ENCODE results near the gene PCDHGB2.
"Not testable (repeated sequence)": the region's sequence is repeated elsewhere in the genome, so short reads cannot be mapped to it uniquely, and the experiment has no call there.

The PCDHGB2 gene

DNA sequence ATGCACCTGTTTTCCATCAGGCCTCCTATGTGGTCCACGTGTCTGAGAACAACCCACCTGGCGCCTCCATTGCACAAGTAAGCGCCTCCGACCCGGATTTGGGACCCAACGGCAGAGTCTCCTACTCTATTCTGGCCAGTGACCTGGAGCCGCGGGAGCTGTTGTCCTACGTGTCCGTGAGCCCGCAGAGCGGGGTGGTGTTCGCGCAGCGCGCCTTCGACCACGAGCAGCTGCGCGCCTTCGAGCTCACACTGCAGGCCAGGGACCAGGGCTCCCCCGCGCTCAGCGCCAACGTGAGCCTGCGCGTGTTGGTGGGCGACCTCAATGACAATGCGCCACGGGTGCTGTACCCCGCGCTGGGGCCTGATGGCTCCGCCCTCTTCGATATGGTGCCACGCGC lies 8.2 kb upstream of the PCDHGB2 start:
- no peak for DNase-seq

DNA sequence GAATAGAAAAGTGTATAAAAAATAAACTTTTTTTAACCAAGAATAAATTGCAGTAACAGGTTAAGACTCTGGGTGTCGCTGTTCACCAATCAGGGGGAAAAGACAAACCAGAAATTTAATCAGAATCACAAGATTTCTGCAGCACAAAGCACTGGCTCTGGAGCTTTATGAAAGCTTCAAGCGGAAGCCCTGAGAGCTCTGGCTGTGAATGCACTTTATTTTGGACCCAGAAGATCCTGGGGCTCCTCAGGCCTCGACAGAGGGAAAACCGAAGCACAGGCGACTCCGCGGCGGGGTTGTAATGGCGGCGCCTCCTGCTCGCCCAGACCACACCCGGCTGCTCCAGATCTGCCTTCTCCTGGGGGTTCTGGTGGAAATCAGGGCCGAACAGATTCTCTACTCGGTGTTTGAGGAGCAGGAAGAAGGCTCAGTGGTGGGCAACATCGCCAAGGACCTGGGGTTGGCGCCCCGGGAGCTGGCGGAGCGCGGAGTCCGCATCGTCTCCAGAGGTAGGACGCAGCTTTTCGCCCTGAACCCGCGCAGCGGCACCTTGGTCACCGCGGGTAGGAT lies 4.8 kb upstream of the PCDHGB2 start, which contains the start of gene PCDHGA4:
TSS of gene PCDHGA4 (plus strand) at position 122 of the 570 bp plus-strand sequence. CDS start at position 209, 87 bp downstream.
- no peak for DNase-seq

GRCh38 chr5:141355641-141356040 lies 4.2 kb upstream of the PCDHGB2 start:
- no peak for DNase-seq

- DNase-seq: no peak
Observed at GRCh38 chr5:141356133-141356532, 3.7 kb upstream of the PCDHGB2 start.

DNA sequence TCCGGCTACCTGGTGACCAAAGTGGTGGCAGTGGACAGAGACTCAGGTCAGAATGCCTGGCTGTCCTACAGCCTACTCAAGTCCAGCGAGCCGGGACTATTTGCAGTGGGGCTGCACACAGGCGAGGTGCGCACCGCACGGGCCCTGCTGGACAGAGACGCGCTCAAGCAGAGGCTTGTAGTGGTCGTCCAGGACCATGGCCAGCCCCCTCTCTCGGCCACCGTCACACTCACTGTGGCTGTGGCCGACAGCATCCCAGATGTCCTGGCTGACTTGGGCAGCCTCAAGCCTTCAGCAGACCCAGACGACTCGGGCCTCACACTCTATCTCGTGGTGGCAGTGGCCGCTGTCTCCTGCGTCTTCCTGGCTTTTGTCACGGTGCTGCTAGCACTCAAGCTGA lies 2.8 kb upstream of the PCDHGB2 start:
- no peak for DNase-seq

DNA sequence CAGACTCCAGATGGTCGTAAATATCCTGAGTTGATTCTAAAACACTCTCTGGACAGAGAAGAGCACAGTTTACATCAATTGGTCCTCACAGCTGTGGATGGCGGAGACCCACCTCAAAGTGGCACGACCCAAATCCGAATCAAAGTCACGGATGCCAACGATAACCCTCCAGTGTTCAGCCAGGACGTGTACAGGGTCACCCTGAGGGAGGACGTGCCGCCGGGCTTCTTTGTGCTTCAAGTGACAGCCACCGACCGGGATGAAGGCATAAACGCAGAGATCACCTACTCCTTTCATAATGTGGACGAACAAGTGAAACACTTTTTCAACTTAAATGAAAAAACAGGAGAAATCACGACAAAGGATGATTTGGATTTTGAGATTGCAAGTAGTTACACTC lies 891 bp downstream of the PCDHGB2 start:
- no peak for DNase-seq

DNA sequence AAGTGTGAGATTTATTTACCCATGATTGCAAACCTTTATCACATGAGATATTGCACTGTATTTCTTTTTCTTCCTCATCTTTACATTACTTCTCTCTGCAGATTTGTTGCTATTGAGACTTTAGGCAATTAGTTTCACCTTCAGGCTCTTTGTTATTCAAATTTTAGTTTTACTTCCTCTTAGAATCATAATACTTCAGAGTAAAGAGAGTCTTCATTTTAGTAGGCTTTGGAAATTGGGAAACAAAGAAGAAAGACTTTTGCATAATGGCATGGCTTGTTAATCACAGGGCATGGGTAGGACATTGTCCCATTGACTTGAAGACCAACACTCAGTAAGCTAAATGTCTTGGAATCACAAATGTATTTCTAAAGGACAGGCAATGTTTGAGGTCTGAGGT lies 2.9 kb downstream of the PCDHGB2 start:
- no peak for DNase-seq

- DNase-seq: no peak
Observed at GRCh38 chr5:141363952-141364660, 4.3 kb downstream of the PCDHGB2 start, which contains the start of gene PCDHGA5. PCDHGA5 (plus strand) TSS chr5:141364162; CDS start chr5:141364331, 169 bp downstream.

- no peak for DNase-seq
Observed at GRCh38 chr5:141366016-141366896, 6.5 kb downstream of the PCDHGB2 start.

GRCh38 chr5:141369994-141370848 lies 10.4 kb downstream of the PCDHGB2 start, which contains the start of gene PCDHGB3:
PCDHGB3 (plus strand) TSS chr5:141370242; CDS start chr5:141370395, 153 bp downstream.
- DNase-seq: no peak

DNA sequence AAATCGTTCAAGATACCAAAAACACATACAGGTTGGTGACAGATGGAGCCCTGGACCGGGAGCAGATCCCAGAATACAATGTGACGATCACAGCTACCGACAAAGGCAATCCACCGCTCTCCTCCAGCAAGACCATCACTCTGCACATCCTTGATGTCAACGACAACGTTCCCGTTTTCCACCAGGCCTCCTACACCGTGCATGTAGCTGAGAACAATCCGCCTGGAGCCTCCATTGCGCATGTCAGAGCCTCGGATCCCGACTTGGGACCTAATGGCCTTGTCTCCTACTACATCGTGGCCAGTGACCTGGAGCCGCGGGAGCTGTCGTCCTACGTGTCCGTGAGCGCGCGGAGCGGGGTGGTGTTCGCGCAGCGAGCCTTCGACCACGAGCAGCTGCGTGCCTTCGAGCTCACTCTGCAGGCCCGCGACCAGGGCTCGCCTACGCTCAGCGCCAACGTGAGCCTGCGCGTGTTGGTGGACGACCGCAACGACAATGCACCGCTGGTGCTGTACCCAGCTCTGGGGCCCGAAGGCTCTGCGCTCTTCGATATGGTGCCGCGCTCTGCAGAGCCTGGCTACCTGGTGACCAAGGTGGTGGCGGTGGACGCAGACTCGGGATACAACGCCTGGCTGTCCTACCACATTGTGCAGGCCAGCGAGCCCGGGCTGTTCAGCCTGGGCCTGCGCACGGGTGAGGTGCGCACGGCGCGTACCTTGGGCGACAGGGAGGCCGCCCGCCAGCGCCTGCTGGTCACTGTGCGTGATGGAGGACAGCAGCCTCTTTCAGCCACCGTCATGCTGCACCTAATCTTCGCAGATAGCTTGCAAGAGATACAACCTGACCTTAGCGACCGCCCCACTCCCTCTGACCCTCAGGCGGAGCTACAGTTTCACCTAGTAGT lies 12.0 kb downstream of the PCDHGB2 start:
- no peak for DNase-seq

DNA sequence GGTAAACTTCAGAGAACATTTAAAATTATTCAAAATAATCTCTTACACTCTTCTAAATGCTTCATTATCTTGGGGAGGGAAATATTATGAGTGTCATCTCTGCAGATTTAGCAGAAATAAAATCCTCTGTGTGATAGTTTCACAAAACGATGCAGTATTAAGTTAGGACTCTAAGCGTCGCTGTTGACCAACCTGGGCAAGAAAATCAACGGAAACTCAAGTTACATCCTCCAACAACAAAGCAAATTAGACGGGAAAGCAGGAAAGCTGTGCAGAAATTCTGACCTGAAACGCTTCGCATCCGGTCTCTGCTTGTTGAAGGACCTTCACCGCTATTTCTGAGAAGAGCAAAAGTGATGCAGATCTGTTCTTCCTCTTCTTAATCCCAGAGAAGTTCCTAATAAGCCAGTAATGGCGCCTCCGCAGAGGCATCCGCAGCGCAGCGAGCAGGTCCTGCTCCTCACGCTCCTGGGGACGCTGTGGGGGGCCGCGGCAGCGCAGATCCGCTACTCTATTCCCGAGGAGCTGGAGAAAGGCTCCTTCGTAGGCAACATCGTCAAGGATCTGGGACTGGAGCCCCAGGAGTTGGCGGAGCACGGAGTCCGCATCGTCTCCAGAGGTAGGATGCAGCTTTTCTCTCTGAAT lies 14.0 kb downstream of the PCDHGB2 start, which contains the start of gene PCDHGA6:
TSS of gene PCDHGA6 (plus strand) at position 219 of the 645 bp plus-strand sequence. CDS start at position 412, 193 bp downstream.
- DNase-seq: no peak

DNA sequence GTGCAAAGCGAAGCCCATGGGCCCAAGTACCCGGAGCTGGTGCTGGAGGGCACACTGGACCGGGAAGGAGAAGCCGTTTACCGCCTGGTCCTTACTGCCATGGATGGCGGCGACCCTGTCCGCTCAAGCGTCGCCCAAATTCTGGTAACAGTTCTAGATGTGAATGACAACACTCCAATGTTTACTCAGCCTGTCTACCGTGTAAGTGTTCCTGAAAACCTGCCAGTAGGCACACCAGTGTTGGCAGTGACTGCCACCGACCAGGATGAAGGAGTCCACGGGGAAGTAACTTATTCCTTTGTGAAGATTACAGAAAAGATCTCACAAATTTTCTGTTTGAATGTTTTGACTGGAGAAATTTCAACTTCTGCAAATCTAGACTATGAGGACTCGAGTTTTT lies 14.8 kb downstream of the PCDHGB2 start:
- no peak for DNase-seq

GRCh38 chr5:141375444-141376155 lies 15.8 kb downstream of the PCDHGB2 start:
- not testable (repeated sequence) for DNase-seq

GRCh38 chr5:141382469-141383294 lies 22.9 kb downstream of the PCDHGB2 start, which contains the start of gene PCDHGA7:
PCDHGA7 (plus strand) TSS chr5:141382742; CDS start chr5:141382900, 158 bp downstream.
- no peak for DNase-seq

- no peak for DNase-seq
Observed at GRCh38 chr5:141383345-141383744, 23.6 kb downstream of the PCDHGB2 start.

- no peak for DNase-seq
Observed at GRCh38 chr5:141384471-141385267, 24.9 kb downstream of the PCDHGB2 start.

All from activated CD4-positive, alpha-beta T cell treated with anti-CD3 and anti-CD28 coated beads for 1 hour (primary cell).